ENCODE results near the gene WDR55. TPM values are rescaled to one million over a fixed set of nuclear protein-coding genes. Genes with fewer than 3 reads are reported as not detected.

Gene WDR55
- total RNA-seq, 4 donors from 2014 or later, result 10.9 to 18.7 (median 15.1) TPM

DNA sequence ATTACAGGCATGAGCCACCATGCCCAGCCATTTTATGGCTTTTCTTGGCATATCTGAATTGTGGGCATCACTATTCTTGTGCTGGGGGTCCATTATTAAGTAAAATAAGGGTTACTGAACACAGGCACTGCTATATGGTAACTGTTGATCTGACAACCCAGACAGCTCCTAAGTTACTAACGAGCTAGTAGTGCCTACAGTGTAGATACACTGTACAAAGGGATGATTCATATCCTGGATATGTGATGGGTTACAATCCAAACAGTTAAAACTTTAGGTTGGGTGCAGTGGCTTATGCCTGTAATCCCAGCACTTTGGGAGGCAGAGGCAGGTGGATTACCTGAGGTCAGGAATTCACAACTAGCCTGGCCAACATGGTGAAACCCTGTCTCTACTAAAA is 36.0 kb upstream of the WDR55 start:
- no peak for TF ChIP-seq POLR2A (IDR thresholded peaks at IDR 0.05)
- TF ChIP-seq, protein P1, sequence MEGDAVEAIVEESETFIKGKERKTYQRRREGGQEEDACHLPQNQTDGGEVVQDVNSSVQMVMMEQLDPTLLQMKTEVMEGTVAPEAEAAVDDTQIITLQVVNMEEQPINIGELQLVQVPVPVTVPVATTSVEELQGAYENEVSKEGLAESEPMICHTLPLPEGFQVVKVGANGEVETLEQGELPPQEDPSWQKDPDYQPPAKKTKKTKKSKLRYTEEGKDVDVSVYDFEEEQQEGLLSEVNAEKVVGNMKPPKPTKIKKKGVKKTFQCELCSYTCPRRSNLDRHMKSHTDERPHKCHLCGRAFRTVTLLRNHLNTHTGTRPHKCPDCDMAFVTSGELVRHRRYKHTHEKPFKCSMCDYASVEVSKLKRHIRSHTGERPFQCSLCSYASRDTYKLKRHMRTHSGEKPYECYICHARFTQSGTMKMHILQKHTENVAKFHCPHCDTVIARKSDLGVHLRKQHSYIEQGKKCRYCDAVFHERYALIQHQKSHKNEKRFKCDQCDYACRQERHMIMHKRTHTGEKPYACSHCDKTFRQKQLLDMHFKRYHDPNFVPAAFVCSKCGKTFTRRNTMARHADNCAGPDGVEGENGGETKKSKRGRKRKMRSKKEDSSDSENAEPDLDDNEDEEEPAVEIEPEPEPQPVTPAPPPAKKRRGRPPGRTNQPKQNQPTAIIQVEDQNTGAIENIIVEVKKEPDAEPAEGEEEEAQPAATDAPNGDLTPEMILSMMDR (IDR thresholded peaks at IDR 0.05 in 4 of 5, conservative IDR thresholded peaks at IDR 0.05 in 1 of 5), result no peak
- H3K4me3 ChIP-seq, result no peak overlapping the region
- DNase-seq (no peak), ATAC-seq (no peak)
- intact Hi-C loops (cut with DNase I; ENCODE audit: low total_unique reads) (no loop called here), in situ Hi-C loops (cut with MboI; ENCODE audit: low sequenced_read_pairs in 4 of 4) (no loop called here)
- H3K27me3 ChIP-seq, result no peaks in the 10 kb centered on the region
- H3K36me3 ChIP-seq, result no peaks in the 10 kb centered on the region
- H3K27ac ChIP-seq, result no peak overlapping the region
- peaks cover 8 to 13% of the 10 kb centered on the region in 2 donors for H3K4me1 ChIP-seq
- no peaks in the 10 kb centered on the region for H3K9me3 ChIP-seq

DNA sequence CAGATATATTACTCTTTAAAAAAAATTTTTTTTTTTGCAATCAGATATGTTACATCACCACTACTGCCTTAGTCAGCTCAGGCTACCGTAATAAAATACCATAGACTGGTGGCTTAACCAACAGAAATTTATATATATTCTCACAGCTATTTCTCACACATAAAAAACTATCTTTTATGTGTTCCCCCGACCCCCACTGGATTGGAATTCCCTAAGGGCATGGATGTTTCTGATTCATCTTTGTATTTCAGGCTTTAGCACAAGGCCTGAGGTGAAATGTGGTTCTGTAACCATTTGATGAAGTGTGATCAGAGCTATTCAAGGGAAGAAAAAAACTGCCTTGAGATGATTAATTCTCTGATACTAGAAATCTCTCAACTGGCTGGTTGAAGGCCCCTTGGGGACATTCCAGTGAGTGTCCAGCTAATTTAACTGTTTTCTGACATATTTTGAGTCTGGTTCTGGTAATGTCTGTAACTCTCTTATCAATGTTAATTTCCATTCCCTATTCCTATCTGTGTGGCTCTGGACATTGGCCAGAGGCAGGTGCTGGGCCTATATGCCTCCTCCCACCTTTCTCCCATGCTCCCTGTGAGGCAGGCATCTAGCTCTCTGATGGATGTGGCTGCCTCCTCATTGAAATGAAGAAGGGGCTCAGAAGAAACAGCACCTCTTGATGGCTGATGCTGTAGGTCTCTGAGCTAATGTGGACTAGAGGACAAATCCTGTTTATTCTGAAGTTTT is 34.2 kb upstream of the WDR55 start:
- Histone ChIP-seq H3K36me3 (no peaks in the 10 kb centered on the region), H3K4me1 (peaks cover 8 to 13% of the 10 kb centered on the region in 2 donors), H3K27ac (no peak overlapping the region), H3K4me3 (peak overlapping the region in 1 of 4 donors; percentile 58), H3K27me3 (no peaks in the 10 kb centered on the region), H3K9me3 (no peaks in the 10 kb centered on the region)
- intact Hi-C loops (cut with DNase I; ENCODE audit: low total_unique reads) (no loop called here), in situ Hi-C loops (cut with MboI; ENCODE audit: low sequenced_read_pairs in 4 of 4) (loop anchor here in 3 of 4 donors (5.0 to 10.0 kb wide), 3 partner anchors 46 to 56 kb away; no protein-coding TSS in a partner anchor)
- DNase-seq (no peak), ATAC-seq (no peak)
- TF ChIP-seq, protein P1 (IDR thresholded peaks at IDR 0.05 in 4 of 5, conservative IDR thresholded peaks at IDR 0.05 in 1 of 5), result no peak
- TF ChIP-seq POLR2A (IDR thresholded peaks at IDR 0.05), result no peak

DNA sequence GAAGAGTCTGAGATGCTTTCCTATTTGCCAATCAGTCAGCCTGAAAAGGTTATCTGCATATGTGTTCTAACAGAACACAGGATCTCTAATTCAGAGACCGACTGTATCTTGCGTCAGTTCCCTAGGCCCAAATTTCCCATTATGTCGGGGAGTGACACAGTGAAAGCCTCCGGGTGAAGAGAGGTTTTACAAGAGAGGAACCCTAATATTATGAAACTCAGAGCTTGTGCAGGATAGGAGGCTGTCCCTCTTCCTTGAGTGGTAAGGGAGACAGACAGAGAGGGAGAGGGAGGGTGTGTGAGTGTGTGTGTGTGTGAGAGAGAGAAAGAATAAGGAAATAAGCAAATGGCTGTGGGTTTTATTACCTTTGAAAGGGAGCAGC is 33.7 kb upstream of the WDR55 start:
- intact Hi-C loops (cut with DNase I; ENCODE audit: low total_unique reads), result no loop called here
- Histone ChIP-seq H3K4me1 (peaks cover 8 to 13% of the 10 kb centered on the region in 2 donors), H3K36me3 (no peaks in the 10 kb centered on the region), H3K9me3 (no peaks in the 10 kb centered on the region), H3K4me3 (peak overlapping the region in 1 of 4 donors; percentile 58), H3K27ac (peak overlapping the region in 1 of 4 donors; percentile 12), H3K27me3 (no peaks in the 10 kb centered on the region)
- ATAC-seq, result no peak
- DNase-seq, result no peak
- in situ Hi-C loops (cut with MboI; ENCODE audit: low sequenced_read_pairs in 4 of 4), result loop anchor here in 3 of 4 donors (5.0 to 10.0 kb wide), 3 partner anchors 46 to 56 kb away; no protein-coding TSS in a partner anchor
- no peak for TF ChIP-seq POLR2A (IDR thresholded peaks at IDR 0.05)
- TF ChIP-seq, protein P1 (IDR thresholded peaks at IDR 0.05 in 4 of 5, conservative IDR thresholded peaks at IDR 0.05 in 1 of 5), result no peak

DNA sequence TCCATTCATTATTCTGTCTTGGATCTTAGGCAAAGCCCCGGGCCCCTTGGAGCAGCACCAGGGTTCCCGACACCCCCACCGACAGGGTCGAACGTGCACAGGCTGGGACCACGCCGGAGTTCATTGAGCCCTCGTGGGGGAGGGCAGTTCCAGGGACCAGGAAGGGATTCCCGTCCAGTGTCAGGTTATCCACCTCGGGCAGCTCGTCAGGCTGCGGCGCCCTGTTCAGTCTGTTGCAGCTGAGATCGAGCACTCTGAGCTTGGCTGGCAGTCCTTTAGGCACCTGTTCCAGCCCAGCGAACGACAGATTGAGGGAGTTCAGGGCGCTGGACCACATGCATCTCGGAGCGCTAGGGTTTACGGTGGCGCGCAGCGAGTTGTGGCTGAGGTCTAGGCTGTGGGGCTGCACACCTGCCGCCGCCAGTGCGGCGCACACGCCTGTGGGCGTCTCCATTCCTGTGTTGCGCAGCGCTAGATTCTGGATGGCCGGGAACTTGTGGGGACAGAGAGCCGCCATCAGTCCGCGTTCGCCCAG is 32.8 kb upstream of the WDR55 start:
- H3K27me3 ChIP-seq, result no peaks in the 10 kb centered on the region
- no peak for DNase-seq
- in situ Hi-C loops (cut with MboI; ENCODE audit: low sequenced_read_pairs in 4 of 4), result loop anchor here in 3 of 4 donors (5.0 to 10.0 kb wide), 3 partner anchors 47 to 57 kb away; no protein-coding TSS in a partner anchor

More for the DNA sequence above, 32.8 kb upstream of the WDR55 start:
- Histone ChIP-seq H3K27ac (peak overlapping the region; percentile 70 to 78 (median 75)), H3K9me3 (no peaks in the 10 kb centered on the region), H3K4me1 (peaks cover 8 to 13% of the 10 kb centered on the region in 2 donors), H3K4me3 (peak overlapping the region; percentile 55 to 67 (median 60)), H3K36me3 (no peaks in the 10 kb centered on the region)
- TF ChIP-seq, protein P1 (IDR thresholded peaks at IDR 0.05 in 4 of 5, conservative IDR thresholded peaks at IDR 0.05 in 1 of 5), result no peak
- no peak for TF ChIP-seq POLR2A (IDR thresholded peaks at IDR 0.05)
- intact Hi-C loops (cut with DNase I; ENCODE audit: low total_unique reads), result no loop called here
- peak; percentile 55 to 63 for ATAC-seq

Measured in gastrocnemius medialis (tissue), 4 donors.